IMR-90 (cell line): ENCODE data around the gene CHMP1B. TPM values are rescaled to one million over a fixed set of nuclear protein-coding genes. Genes with fewer than 3 reads are reported as not detected.

Experiments
- ATAC-seq: fragments of 200-7000 bp; cut with Tn5 transposase; 2 replicates; pipeline ENCODE4 v1.9.1; 2020; ENCODE audit warnings: low read depth, mild to moderate bottlenecking, moderate library complexity
- BruUV-seq: library from RNA; stranded (reverse); fragments of 400-500 nt; replicated peaks from 2 replicates; lab custom pipeline; 2021; lab: Mats Ljungman, UMichigan
- CTCF ChIA-PET: fragments of 300-600 bp; formaldehyde crosslinking; extraction: SDS; loops from one replicate; lab custom pipeline; 2021; ENCODE audit warnings: antibody characterized with exemption; lab: Yijun Ruan, JAX
- POLR2A ChIA-PET: fragments of 300-600 bp; sonication (Branson Sonifier 250); formaldehyde crosslinking; loops from one replicate; lab custom pipeline; 2022; ENCODE audit warnings: antibody characterized with exemption; ENCODE audit not compliant: unreplicated experiment; lab: Charles Lee
- DNase-seq: peaks from one replicate; pipeline ENCODE4 v3.0.0; 2013
- H2AFZ ChIP-seq: replicated peaks from 2 replicates; pipeline ENCODE3; 2013; ENCODE audit warnings: low read length, mild to moderate bottlenecking; ENCODE audit not compliant: poor library complexity
- H2AK5ac ChIP-seq: 2 replicates; pipeline ENCODE4 v1.6.1; 2013; ENCODE audit warnings: low read depth, low read length, inconsistent platforms
- H2AK9ac ChIP-seq: replicated peaks from 2 replicates; pipeline ENCODE3; 2013; ENCODE audit warnings: mild to moderate bottlenecking, low read depth, low read length, moderate library complexity; ENCODE audit not compliant: poor library complexity
- H2BK120ac ChIP-seq: 2 replicates; pipeline ENCODE4 v1.6.1; 2013; ENCODE audit warnings: low read depth, low read length, inconsistent platforms
- H2BK15ac ChIP-seq: 3 replicates; pipeline ENCODE4 v1.6.1; 2013; ENCODE audit warnings: low read depth, low read length, inconsistent platforms
- H2BK20ac ChIP-seq: 2 replicates; pipeline ENCODE4 v1.6.1; 2013; ENCODE audit warnings: low read depth, mild to moderate bottlenecking, inconsistent platforms, low read length, moderate library complexity
- H2BK5ac ChIP-seq: 2 replicates; pipeline ENCODE4 v1.6.1; 2013; ENCODE audit warnings: mild to moderate bottlenecking, low read depth, low read length, inconsistent platforms; ENCODE audit not compliant: poor library complexity, severe bottlenecking
- H3K14ac ChIP-seq: replicated peaks from 2 replicates; pipeline ENCODE4 v1.6.1; 2013; ENCODE audit warnings: low read depth, low read length, inconsistent platforms
- H3K18ac ChIP-seq: 2 replicates; pipeline ENCODE4 v1.6.1; 2013; ENCODE audit warnings: low read depth, low read length, control low read depth
- H3K23ac ChIP-seq: 2 replicates; pipeline ENCODE4 v1.6.1; 2013; ENCODE audit warnings: low read depth, low read length, inconsistent platforms
- H3K27ac ChIP-seq: 2 replicates; pipeline ENCODE4 v1.5.1; 2013; ENCODE audit warnings: mild to moderate bottlenecking, control low read depth, low read length; ENCODE audit not compliant: insufficient read depth
- H3K27me3 ChIP-seq: 2 replicates; pipeline ENCODE4 v1.6.1; 2013; ENCODE audit warnings: low read length; ENCODE audit not compliant: control insufficient read depth, insufficient read depth
- H3K36me3 ChIP-seq: 2 replicates; pipeline ENCODE4 v1.6.1; 2013; ENCODE audit warnings: low read length, mixed read lengths; ENCODE audit not compliant: control insufficient read depth, insufficient read depth
- H3K4ac ChIP-seq: 2 replicates; pipeline ENCODE4 v1.6.1; 2013; ENCODE audit warnings: low read depth, low read length, inconsistent platforms
- H3K4me1 ChIP-seq: 2 replicates; pipeline ENCODE4 v1.6.1; 2013; ENCODE audit warnings: low read length, mixed read lengths; ENCODE audit not compliant: control insufficient read depth, insufficient read depth
- H3K4me2 ChIP-seq: 2 replicates; pipeline ENCODE4 v1.6.1; 2013; ENCODE audit warnings: low read depth, mild to moderate bottlenecking, control low read depth, low read length, moderate library complexity
- H3K4me3 ChIP-seq: 2 replicates; pipeline ENCODE4 v1.5.1; 2013; ENCODE audit warnings: low read depth, mild to moderate bottlenecking, control low read depth, low read length, moderate library complexity; ENCODE audit not compliant: insufficient read depth
- H3K56ac ChIP-seq: 2 replicates; pipeline ENCODE4 v1.6.1; 2013; ENCODE audit warnings: low read length, inconsistent platforms; ENCODE audit not compliant: insufficient read depth; ENCODE audit errors: extremely low read depth
- H3K79me1 ChIP-seq, 2 experiments: 2 replicates each; pipeline ENCODE4 v1.6.1; 2013; ENCODE audit warnings: low read length in 2 of 2, inconsistent platforms in 1 of 2, low read depth in 1 of 2
- H3K9ac ChIP-seq: 2 replicates; pipeline ENCODE4 v1.6.1; 2013; ENCODE audit warnings: low read depth, low read length, control low read depth
- H3K9me1 ChIP-seq: 2 replicates; pipeline ENCODE4 v1.6.1; 2013; ENCODE audit warnings: low read length, inconsistent platforms; ENCODE audit not compliant: insufficient read depth
- H3K9me3 ChIP-seq: 2 replicates; pipeline ENCODE4 v1.6.1; 2013; ENCODE audit warnings: low read length; ENCODE audit not compliant: control insufficient read depth, insufficient read depth
- H4K20me1 ChIP-seq: 2 replicates; pipeline ENCODE4 v1.6.1; 2013; ENCODE audit warnings: low read length, inconsistent platforms; ENCODE audit not compliant: insufficient read depth
- H4K5ac ChIP-seq: 2 replicates; pipeline ENCODE4 v1.6.1; 2013; ENCODE audit warnings: mild to moderate bottlenecking, low read depth, low read length, control low read depth
- H4K8ac ChIP-seq, 2 experiments: 2 replicates each; pipeline ENCODE4 v1.6.1; 2013; ENCODE audit warnings: low read depth in 2 of 2, low read length in 2 of 2, control low read depth in 1 of 2, inconsistent platforms in 1 of 2
- H4K91ac ChIP-seq: 2 replicates; pipeline ENCODE4 v1.6.1; 2013; ENCODE audit warnings: low read depth, low read length, inconsistent platforms; ENCODE audit not compliant: insufficient read depth
- BHLHE40 ChIP-seq: fragments of 150-350 bp; IDR thresholded peaks from 2 replicates; pipeline ENCODE4 v1.6.1; 2016; ENCODE audit warnings: mild to moderate bottlenecking, low read depth, low read length
- FOS ChIP-seq: fragments of 150-350 bp; IDR thresholded peaks from 2 replicates; pipeline ENCODE4 v1.6.1; 2016; ENCODE audit warnings: low read depth, low read length
- MAFK ChIP-seq: IDR thresholded peaks from 2 replicates; pipeline ENCODE4 v1.6.1; 2012; ENCODE audit warnings: low read depth, low read length, improper control_type of control experiment
- NFE2L2 ChIP-seq: fragments of 150-350 bp; IDR thresholded peaks from 2 replicates; pipeline ENCODE4 v1.6.1; 2016; ENCODE audit warnings: low read depth, mild to moderate bottlenecking, low read length
- RAD21 ChIP-seq: IDR thresholded peaks from 2 replicates; pipeline ENCODE4 v1.6.1; 2012; ENCODE audit warnings: low read length, improper control_type of control experiment
- RFX5 ChIP-seq: IDR thresholded peaks from 2 replicates; pipeline ENCODE4 v1.8.0; 2012; ENCODE audit warnings: low read depth, mild to moderate bottlenecking, low read length, moderate library complexity
- SMC3 ChIP-seq: fragments of 150-350 bp; IDR thresholded peaks from 2 replicates; pipeline ENCODE4 v1.6.1; 2016; ENCODE audit warnings: low read depth, mild to moderate bottlenecking, antibody characterized with exemption, low read length, moderate library complexity
- WGBS, 2 experiments: methylation state at CpG; one replicate each; pipeline versions ENCODE4 v1.1.5 to v1.1.7; 2013; ENCODE audit warnings: missing lambda C conversion rate in 2 of 2; ENCODE audit not compliant: insufficient read length in 1 of 2; ENCODE audit errors: extremely low coverage in 2 of 2; 5-methylcytosine and 5-hydroxymethylcytosine counted together
- dilution Hi-C: fragments of 300-500 bp; cut with HindIII; formaldehyde crosslinking; loops from one replicate; pipeline ENCODE4 v1.14.3; 2018; ENCODE audit warnings: low sequenced_read_pairs; ENCODE audit not compliant: unreplicated experiment
- in situ Hi-C: fragments of 300-500 bp; cut with MboI; formaldehyde crosslinking; loops from 3 replicates; pipeline ENCODE4 v1.14.3; 2019; ENCODE audit warnings: low sequenced_read_pairs, inconsistent platforms, mixed read lengths
- intact Hi-C: fragments of 100-400 bp; cut with micrococcal nuclease; formaldehyde crosslinking; loops from 2 replicates; pipeline ENCODE4 v1.10.0; 2022
- polyA plus RNA-seq, 3 experiments: library from polyadenylated mRNA; depleted of rRNA; stranded (reverse); fragments of >200 nt; gene quantifications; 2 replicates each; pipeline ENCODE4 v1.2.3, GENCODE V29; 2012; ENCODE audit warnings: low replicate concordance in 1 of 3
- total RNA-seq: library from RNA; depleted of rRNA; stranded (reverse); fragments of >200 nt; gene quantifications from 2 replicates; pipeline ENCODE4 v1.2.3, GENCODE V29; 2012
- TF ChIP-seq, protein P1 (sequence below): fragments of 150-350 bp; IDR thresholded peaks from 2 replicates; pipeline ENCODE4 v1.6.1; 2017; ENCODE audit warnings: mild to moderate bottlenecking, antibody characterized with exemption, low read length, low read depth

Gene CHMP1B
- total and polyA plus RNA-seq, 2 of the 4 experiments (the other 2 are of a cell fraction) = 21.1 to 39.4 TPM

DNA sequence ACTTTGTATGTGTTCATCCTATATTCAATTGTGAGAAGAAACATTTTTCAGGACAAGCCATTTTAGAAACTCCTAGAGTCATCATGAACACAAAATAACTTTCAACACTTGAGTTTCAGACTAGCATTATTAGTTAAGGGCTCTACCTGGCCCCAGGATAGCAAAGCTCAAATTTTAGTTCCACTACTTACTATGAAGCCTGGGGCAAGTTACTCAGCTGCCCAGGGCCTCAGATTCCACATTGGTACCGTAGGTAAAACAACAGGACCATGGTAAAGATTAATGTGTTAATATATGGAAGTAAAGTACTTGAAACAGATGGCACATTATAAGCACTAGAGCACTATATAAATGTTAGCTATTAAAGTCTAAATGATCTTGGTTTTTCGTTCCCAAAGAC is 37.5 kb downstream of the CHMP1B start:
- ChIA-PET POLR2A (no interaction called here), CTCF (no interaction called here)

More for the DNA sequence above, 37.5 kb downstream of the CHMP1B start:
- no peak overlapping the region for H2BK15ac ChIP-seq
- H3K9me3 ChIP-seq = no peaks in the 10 kb centered on the region
- no peak overlapping the region for H2AK9ac ChIP-seq
- WGBS, 2 experiments = no CpG with 5 or more reads among the region's 2 CpGs
- H3K79me1 ChIP-seq = no peaks in the 10 kb centered on the region
- H3K56ac ChIP-seq = no peak overlapping the region
- peaks cover 39% of the 10 kb centered on the region for H3K36me3 ChIP-seq
- H2BK120ac ChIP-seq = no peak overlapping the region
- no peak overlapping the region for H3K4me2 ChIP-seq
- DNase-seq (no peak), ATAC-seq (no peak)
- in situ Hi-C loops = no loop called here
- no peak overlapping the region for H3K18ac ChIP-seq
- H3K14ac ChIP-seq = no peak overlapping the region
- no peaks in the 10 kb centered on the region for H4K20me1 ChIP-seq
- peaks cover 12% of the 10 kb centered on the region for H3K9me1 ChIP-seq
- no peaks in the 10 kb centered on the region for H3K27me3 ChIP-seq
- no peak for TF ChIP-seq RFX5
- TF ChIP-seq, protein P1, sequence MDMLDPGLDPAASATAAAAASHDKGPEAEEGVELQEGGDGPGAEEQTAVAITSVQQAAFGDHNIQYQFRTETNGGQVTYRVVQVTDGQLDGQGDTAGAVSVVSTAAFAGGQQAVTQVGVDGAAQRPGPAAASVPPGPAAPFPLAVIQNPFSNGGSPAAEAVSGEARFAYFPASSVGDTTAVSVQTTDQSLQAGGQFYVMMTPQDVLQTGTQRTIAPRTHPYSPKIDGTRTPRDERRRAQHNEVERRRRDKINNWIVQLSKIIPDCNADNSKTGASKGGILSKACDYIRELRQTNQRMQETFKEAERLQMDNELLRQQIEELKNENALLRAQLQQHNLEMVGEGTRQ = no peak
- no peak for TF ChIP-seq BHLHE40
- TF ChIP-seq RAD21 = no peak
- TF ChIP-seq SMC3 = no peak
- TF ChIP-seq MAFK = no peak
- no peak for TF ChIP-seq FOS
- TF ChIP-seq NFE2L2 = no peak
- no peak overlapping the region for H2BK20ac ChIP-seq
- intact Hi-C loops = no loop called here
- no peak overlapping the region for H4K91ac ChIP-seq
- no peak overlapping the region for H4K5ac ChIP-seq
- H2AFZ ChIP-seq = no peak overlapping the region
- no TSS peak for BruUV-seq
- H3K4me1 ChIP-seq = peaks cover 2% of the 10 kb centered on the region; the same call in 1 of the 2 replicates
- no peak overlapping the region for H3K23ac ChIP-seq
- no peak overlapping the region for H4K8ac ChIP-seq
- H3K4me3 ChIP-seq = no peak overlapping the region
- dilution Hi-C loops = no loop called here
- no peak overlapping the region for H2BK5ac ChIP-seq
- no peak overlapping the region for H3K4ac ChIP-seq
- no peak overlapping the region for H3K9ac ChIP-seq
- H3K27ac ChIP-seq = no peak overlapping the region
- no peak overlapping the region for H2AK5ac ChIP-seq
